Heart left ventricle (tissue), 13 donors: Measurements from ENCODE around the gene S1PR2.

Experiments used
- POLR2A ChIP-seq, 2 donors: fragments of 450-650 bp; IDR thresholded peaks; one replicate each; pipeline ENCODE4 v1.6.1; 2017; ENCODE audit warnings: antibody characterized with exemption in 2 of 2, mild to moderate bottlenecking in 2 of 2, moderate library complexity in 2 of 2
- TF ChIP-seq, protein P1 (sequence below), 12 donors: fragments of 200-600 bp; sonication (generic) in 4 of 12; IDR thresholded peaks; one replicate each; pipeline versions ENCODE4 v1.5.0 to v1.8.0; 2018 to 2022; ENCODE audit warnings: antibody characterized with exemption in 12 of 12, mild to moderate bottlenecking in 5 of 12
- donor health status: ischemic (EF 13 %, LVEDD 7.1; RV severe dilation, severe dysfunction).
- donor health status: DM: no; HTN: yes; CAD: no.
- donor health status: DM: no; HTN: no; CAD: no.
- donor health status: ischemic (EF 25% LVEDD 6.9; RV normal size, moderate dysfunction).
- donor health status: ischemic (EF 25% LVEDD 5.7; RV mildly dilated, moderate dysfunction).
- donor health status: ischemic (EF 35%, LVEDD 5.7; RV mildly dilated, moderate dysfunction).
- donor health status: nonischemic (EF 11% LVEDD 7.7; RV severe dilation, severe dysfunction).
- donor health status: DM: yes; HTN: yes; CAD: no.
- donor health status: PGD.
- donor health status: ischemic (EF 29% LVEDD 5.4; RV normal size, mild dysfunction).
- donor health status: nonischemic (EF 23%, LVEDD 6.1; RV moderate dilation, normal function).

DNA sequence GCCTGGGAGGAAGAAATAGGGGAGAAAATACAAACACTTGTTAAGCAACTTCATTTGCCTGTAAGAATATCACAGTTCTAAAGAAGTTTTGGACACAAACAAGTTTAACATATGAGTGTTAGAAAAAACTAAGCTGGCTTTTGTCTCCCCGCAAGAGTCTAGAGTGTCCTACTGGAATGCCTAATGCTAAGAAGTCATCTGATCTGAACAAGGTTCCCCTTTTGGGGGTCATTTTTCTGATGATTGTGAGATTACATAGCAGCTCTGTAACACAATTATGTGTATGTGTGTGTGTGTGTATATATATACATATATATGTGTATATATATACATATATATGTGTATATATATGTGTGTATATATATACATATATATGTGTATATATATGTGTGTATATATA, 49.1 kb downstream of the S1PR2 start:
- TF ChIP-seq POLR2A (IDR thresholded peaks at IDR 0.05) = no peak
- TF ChIP-seq, protein P1, sequence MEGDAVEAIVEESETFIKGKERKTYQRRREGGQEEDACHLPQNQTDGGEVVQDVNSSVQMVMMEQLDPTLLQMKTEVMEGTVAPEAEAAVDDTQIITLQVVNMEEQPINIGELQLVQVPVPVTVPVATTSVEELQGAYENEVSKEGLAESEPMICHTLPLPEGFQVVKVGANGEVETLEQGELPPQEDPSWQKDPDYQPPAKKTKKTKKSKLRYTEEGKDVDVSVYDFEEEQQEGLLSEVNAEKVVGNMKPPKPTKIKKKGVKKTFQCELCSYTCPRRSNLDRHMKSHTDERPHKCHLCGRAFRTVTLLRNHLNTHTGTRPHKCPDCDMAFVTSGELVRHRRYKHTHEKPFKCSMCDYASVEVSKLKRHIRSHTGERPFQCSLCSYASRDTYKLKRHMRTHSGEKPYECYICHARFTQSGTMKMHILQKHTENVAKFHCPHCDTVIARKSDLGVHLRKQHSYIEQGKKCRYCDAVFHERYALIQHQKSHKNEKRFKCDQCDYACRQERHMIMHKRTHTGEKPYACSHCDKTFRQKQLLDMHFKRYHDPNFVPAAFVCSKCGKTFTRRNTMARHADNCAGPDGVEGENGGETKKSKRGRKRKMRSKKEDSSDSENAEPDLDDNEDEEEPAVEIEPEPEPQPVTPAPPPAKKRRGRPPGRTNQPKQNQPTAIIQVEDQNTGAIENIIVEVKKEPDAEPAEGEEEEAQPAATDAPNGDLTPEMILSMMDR (IDR thresholded peaks at IDR 0.05) = no peak
